Left lung (tissue), 10 donors: ENCODE measurements around the gene STK11. TPM values are rescaled to one million over a fixed set of nuclear protein-coding genes. Genes with fewer than 3 reads are reported as not detected.

ENCODE experiments used
- ATAC-seq: fragments of 200-7000 bp; cut with Tn5 transposase; one replicate; pipeline ENCODE4 v1.9.1; 2020; ENCODE audit warnings: moderate library complexity
- DNase-seq, 4 donors: peaks; one replicate each; pipeline ENCODE4 v3.0.0-alpha.2; 2013 to 2020
- H3K27ac ChIP-seq, 2 donors: fragments of 200-600 bp; sonication (generic) in 1 of 2; one replicate each; pipeline versions ENCODE4 v1.5.0 to v1.8.0; 2020 to 2021
- H3K27me3 ChIP-seq, 2 donors: fragments of 200-600 bp; sonication (generic) in 1 of 2; one replicate each; pipeline versions ENCODE4 v1.5.0 to v1.8.0; 2020 to 2021
- H3K36me3 ChIP-seq, 2 donors: fragments of 200-600 bp; sonication (generic) in 1 of 2; one replicate each; pipeline versions ENCODE4 v1.5.0 to v1.8.0; 2020 to 2021
- H3K4me1 ChIP-seq, 2 donors: fragments of 200-600 bp; one replicate each; pipeline ENCODE4 v1.8.0; 2021
- H3K4me3 ChIP-seq, 2 donors: fragments of 200-600 bp; sonication (generic) in 1 of 2; one replicate each; pipeline versions ENCODE4 v1.5.0 to v1.8.0; 2020 to 2021; ENCODE audit warnings: mild to moderate bottlenecking in 1 of 2
- H3K9me3 ChIP-seq, 2 donors: fragments of 200-600 bp; sonication (generic) in 1 of 2; one replicate each; pipeline versions ENCODE4 v1.5.0 to v1.8.0; 2020 to 2021
- CTCF ChIP-seq, 2 donors: fragments of 200-600 bp; sonication (generic) in 1 of 2; IDR thresholded peaks; one replicate each; pipeline versions ENCODE4 v1.5.0 to v1.8.0; 2021; ENCODE audit warnings: antibody characterized with exemption in 2 of 2
- intact Hi-C, 2 donors: fragments of 100-400 bp; cut with DNase I; formaldehyde crosslinking; loops; one replicate each; pipeline versions ENCODE4 v1.11.2 to v1.14.2; 2022
- polyA plus RNA-seq, 6 donors: library from polyadenylated mRNA; unstranded; fragments of 120-200 nt; gene quantifications; one replicate each; pipeline ENCODE4 v1.2.1, GENCODE V29; 2013; ENCODE audit not compliant: insufficient read length in 6 of 6
- total RNA-seq, 2 donors: library from RNA; stranded (reverse); fragmentation: NEBNext Ultra II Directional; extraction: Animal tissue kit (Norgen Biotek cat#: 25700); gene quantifications; one replicate each; pipeline ENCODE4 v1.2.1, GENCODE V29; 2021
- donor health status: DM: no; HTN: yes; CAD: no.
- donor health status: DM: no; HTN: no; CAD: no.

The STK11 gene
- total and polyA plus RNA-seq, 8 donors: 42.6 to 58.4 (median 51.1) TPM

- intact Hi-C loops: no loop called here
- H3K4me1 ChIP-seq: peaks cover 0 to 2% of the 10 kb centered on the region in 2 donors
These were observed 21.1 kb downstream of the STK11 start for GRCh38 chr19:1226522-1227303.

GRCh38 chr19:1227304-1228054 is 21.9 kb downstream of the STK11 start:
- Histone ChIP-seq H3K9me3 (no peaks in the 10 kb centered on the region), H3K36me3 (peaks cover 0 to 59% of the 10 kb centered on the region in 2 donors), H3K4me3 (no peak overlapping the region), H3K27me3 (no peaks in the 10 kb centered on the region), H3K27ac (no peak overlapping the region), H3K4me1 (peaks cover 0 to 5% of the 10 kb centered on the region in 2 donors)
- DNase-seq: no peak
- no peak for TF ChIP-seq CTCF (IDR thresholded peaks at IDR 0.05)
- intact Hi-C loops: no loop called here
- ATAC-seq: no peak

More at GRCh38 chr19:1226522-1227303, 21.1 kb downstream of the STK11 start:
- Histone ChIP-seq H3K27ac (no peak overlapping the region), H3K9me3 (no peaks in the 10 kb centered on the region), H3K36me3 (peaks cover 0 to 67% of the 10 kb centered on the region in 2 donors), H3K27me3 (no peaks in the 10 kb centered on the region), H3K4me3 (no peak overlapping the region)
- no peak for ATAC-seq
- TF ChIP-seq CTCF (IDR thresholded peaks at IDR 0.05): no peak
- DNase-seq: no peak

- Histone ChIP-seq H3K27ac (no peak overlapping the region), H3K4me3 (no peak overlapping the region), H3K4me1 (peaks cover 7 to 14% of the 10 kb centered on the region in 2 donors), H3K36me3 (peaks cover 0 to 50% of the 10 kb centered on the region in 2 donors), H3K9me3 (no peaks in the 10 kb centered on the region), H3K27me3 (no peaks in the 10 kb centered on the region)
- no peak for ATAC-seq
- TF ChIP-seq CTCF (IDR thresholded peaks at IDR 0.05): no peak
- no peak for DNase-seq
- intact Hi-C loops: no loop called here
These were observed 22.8 kb downstream of the STK11 start for GRCh38 chr19:1228161-1228957.

GRCh38 chr19:1229056-1229923 is 23.7 kb downstream of the STK11 start:
- Histone ChIP-seq H3K27ac (no peak overlapping the region), H3K27me3 (peaks cover 0 to 3% of the 10 kb centered on the region in 2 donors), H3K36me3 (peaks cover 0 to 41% of the 10 kb centered on the region in 2 donors), H3K9me3 (no peaks in the 10 kb centered on the region), H3K4me3 (no peak overlapping the region), H3K4me1 (peaks cover 10 to 20% of the 10 kb centered on the region in 2 donors)
- TF ChIP-seq CTCF (IDR thresholded peaks at IDR 0.05): no peak
- ATAC-seq (no peak), DNase-seq (no peak)
- intact Hi-C loops: no loop called here
